HAP-1 (cell line): Measurements from ENCODE around the gene MYBL2.

Experiments
- DNase-seq, 2 experiments: peaks; one replicate each; pipeline ENCODE4 v3.0.0-alpha.2; 2016 to 2020; ENCODE audit warnings: low spot score in 2 of 2
- H3K27me3 ChIP-seq: fragments of 250-450 bp; sonication (Bioruptor Pico); 2 replicates; pipeline ENCODE4 v1.5.1; 2020; ENCODE audit warnings: low read depth, mild to moderate bottlenecking, moderate library complexity
- H3K36me3 ChIP-seq: fragments of 250-450 bp; sonication (Bioruptor Pico); replicated peaks from 2 replicates; pipeline ENCODE4 v1.5.1; 2020; ENCODE audit warnings: mild to moderate bottlenecking
- H3K4me1 ChIP-seq: fragments of 250-450 bp; sonication (Bioruptor Pico); 2 replicates; pipeline ENCODE4 v1.5.1; 2020; ENCODE audit warnings: mild to moderate bottlenecking
- H3K4me3 ChIP-seq: fragments of 250-450 bp; sonication (Bioruptor Pico); 2 replicates; pipeline ENCODE4 v1.5.1; 2020; ENCODE audit warnings: mild to moderate bottlenecking, moderate library complexity
- H3K9me3 ChIP-seq: fragments of 250-450 bp; sonication (Bioruptor Pico); 2 replicates; pipeline ENCODE4 v1.5.1; 2020; ENCODE audit warnings: mild to moderate bottlenecking, moderate library complexity
- in situ Hi-C: fragments of 300-500 bp; cut with MboI; formaldehyde crosslinking; loops from 3 replicates; pipeline ENCODE4 v1.14.3; 2020; ENCODE audit warnings: low sequenced_read_pairs, inconsistent platforms, mixed read lengths

MYBL2 gene

DNA sequence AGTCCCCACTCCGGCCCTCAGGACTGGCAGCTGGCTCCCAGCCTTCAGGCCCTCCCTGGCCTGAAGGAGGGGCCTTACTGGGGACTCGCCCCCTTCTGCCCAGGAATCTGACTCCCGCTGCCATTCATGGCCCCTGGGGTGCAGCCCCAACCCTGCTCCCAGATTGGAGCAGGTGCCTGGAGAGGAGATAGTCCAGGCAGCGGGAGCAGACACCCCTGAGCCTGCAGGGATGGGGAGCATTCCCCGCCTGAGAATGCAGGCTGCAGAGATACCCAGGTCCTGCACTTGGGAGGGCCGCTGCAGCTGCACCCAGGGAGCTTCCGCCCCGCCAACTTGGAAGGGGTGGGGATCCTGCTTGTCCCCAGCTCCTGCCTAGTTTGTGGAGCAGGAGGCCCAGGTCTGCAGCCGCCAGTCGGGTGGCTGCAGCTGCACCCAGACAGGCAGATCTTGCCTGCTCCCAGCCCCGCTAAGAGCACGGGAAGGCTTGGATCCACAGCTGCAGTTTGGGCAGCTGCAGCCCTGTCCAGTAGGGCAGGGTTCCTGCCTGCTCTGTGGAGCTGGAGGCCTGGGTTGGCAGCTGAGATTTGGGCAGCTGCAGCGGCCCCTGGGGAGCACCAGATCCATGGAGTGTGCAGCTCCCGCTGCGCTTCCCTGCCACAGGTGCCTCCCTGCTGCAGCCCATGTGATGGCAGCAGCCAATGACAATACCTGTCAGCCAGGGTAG, 54.7 kb downstream of the MYBL2 start:
- H3K9me3 ChIP-seq: no peaks in the 10 kb centered on the region
- in situ Hi-C loops: no loop called here
- DNase-seq: no peak
- no peaks in the 10 kb centered on the region for H3K27me3 ChIP-seq
- H3K4me3 ChIP-seq: no peak overlapping the region
- H3K36me3 ChIP-seq: peaks cover 7% of the 10 kb centered on the region
- no peaks in the 10 kb centered on the region for H3K4me1 ChIP-seq

DNA sequence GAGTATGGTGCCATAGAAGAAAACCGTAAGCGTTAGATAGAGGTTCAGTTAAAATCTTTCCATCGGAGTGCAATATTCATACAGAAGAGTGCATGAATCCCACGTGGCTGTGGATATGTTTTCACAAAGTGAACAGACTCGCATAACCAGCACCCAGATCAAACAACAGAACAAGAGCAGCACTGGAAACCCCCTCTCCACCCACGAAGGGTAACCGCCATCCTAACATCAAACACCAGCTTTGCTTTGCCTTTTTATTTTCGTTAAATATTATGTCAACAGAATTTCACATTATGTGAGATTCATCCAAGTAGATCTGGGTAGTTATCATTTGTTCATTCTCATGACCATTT, 55.2 kb downstream of the MYBL2 start:
- Histone ChIP-seq H3K4me3 (no peak overlapping the region), H3K4me1 (no peaks in the 10 kb centered on the region), H3K9me3 (no peaks in the 10 kb centered on the region), H3K27me3 (no peaks in the 10 kb centered on the region), H3K36me3 (peaks cover 7% of the 10 kb centered on the region)
- in situ Hi-C loops: no loop called here
- no peak for DNase-seq

DNA sequence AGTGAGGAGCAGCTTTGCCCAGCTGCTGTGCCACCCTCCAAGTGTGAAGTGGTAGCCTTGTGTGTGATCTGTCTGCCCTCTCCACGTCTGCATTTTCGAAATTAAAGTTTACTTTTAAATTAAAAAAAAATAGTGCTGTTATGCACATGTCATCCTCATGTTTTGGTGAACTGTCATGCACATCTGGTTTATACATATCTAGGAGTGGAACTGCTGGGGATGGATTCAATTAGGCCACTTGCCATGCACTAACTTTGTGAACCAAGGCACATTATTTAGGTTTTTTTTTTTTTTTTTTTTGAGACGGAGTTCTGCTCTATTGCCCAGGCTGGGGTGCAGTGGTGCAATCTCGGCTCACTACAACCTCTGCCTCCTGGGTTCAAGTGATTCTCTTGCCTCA, 56.3 kb downstream of the MYBL2 start:
- H3K27me3 ChIP-seq: no peaks in the 10 kb centered on the region
- in situ Hi-C loops: no loop called here
- no peak overlapping the region for H3K4me3 ChIP-seq
- no peaks in the 10 kb centered on the region for H3K36me3 ChIP-seq
- no peaks in the 10 kb centered on the region for H3K9me3 ChIP-seq
- no peak for DNase-seq
- no peaks in the 10 kb centered on the region for H3K4me1 ChIP-seq

DNA sequence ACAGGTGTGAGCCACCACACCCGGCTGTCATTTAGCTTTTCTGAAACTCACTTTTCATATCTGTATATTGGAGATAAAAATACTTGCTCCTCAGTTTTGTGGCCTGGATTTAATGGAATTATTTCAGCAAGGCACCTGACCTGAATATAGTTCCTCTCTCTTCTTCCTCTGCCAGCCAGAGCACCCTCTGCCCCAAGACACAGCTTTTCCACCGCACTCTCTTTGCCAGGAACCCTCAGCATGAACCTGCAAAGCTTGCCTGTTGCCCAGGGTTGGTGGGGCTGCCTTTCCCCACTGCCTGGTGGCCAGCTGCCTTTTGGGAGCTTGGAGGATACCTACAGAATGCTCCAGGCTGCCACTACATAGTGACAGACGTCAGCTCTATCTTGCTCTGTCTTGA, 56.8 kb downstream of the MYBL2 start:
- DNase-seq: no peak
- no peaks in the 10 kb centered on the region for H3K27me3 ChIP-seq
- H3K36me3 ChIP-seq: no peaks in the 10 kb centered on the region
- no peak overlapping the region for H3K4me3 ChIP-seq
- H3K9me3 ChIP-seq: no peaks in the 10 kb centered on the region
- in situ Hi-C loops: no loop called here
- no peaks in the 10 kb centered on the region for H3K4me1 ChIP-seq

DNA sequence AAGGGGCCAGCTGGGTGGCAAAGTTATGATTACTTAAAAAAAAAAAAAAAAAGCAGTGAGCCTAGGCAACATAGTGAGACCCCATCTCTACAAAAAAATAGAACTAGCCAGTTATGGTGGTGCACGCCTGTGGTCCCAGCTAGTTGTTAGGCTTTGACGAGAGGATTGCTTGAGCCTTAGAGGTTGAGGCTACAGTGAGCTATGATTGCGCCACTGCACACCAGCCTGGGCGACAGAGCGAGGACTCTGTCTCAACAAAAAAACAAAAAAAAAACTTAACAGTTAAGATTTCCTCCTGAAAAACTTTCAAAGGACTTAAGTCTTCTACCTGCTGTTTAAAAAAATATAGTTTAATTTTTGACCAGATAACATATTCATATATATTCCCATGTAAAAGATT, 57.5 kb downstream of the MYBL2 start:
- H3K9me3 ChIP-seq: no peaks in the 10 kb centered on the region
- H3K27me3 ChIP-seq: no peaks in the 10 kb centered on the region
- in situ Hi-C loops: no loop called here
- no peaks in the 10 kb centered on the region for H3K36me3 ChIP-seq
- no peak overlapping the region for H3K4me3 ChIP-seq
- no peak for DNase-seq
- no peaks in the 10 kb centered on the region for H3K4me1 ChIP-seq

DNA sequence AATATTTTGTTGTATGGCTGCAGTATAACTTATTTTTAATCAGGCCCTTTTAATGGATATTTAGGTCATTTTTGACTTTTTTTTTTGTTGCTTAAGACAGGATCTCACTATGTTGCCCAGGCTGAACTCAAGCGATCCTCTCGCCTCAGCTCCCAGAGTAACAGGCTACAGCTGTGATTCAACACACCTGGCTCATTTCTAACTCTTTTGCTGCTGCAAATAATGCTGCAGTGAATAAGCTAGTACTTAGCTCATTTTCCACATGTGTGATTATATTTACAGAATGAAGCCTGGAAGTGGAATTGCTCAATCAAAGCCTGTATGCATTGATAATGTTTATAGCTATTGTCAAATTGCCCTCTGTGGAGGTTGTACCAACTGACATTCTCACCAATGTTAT, 58.8 kb downstream of the MYBL2 start:
- no peaks in the 10 kb centered on the region for H3K4me1 ChIP-seq
- DNase-seq: no peak
- in situ Hi-C loops: no loop called here
- no peaks in the 10 kb centered on the region for H3K9me3 ChIP-seq
- H3K27me3 ChIP-seq: no peaks in the 10 kb centered on the region
- no peaks in the 10 kb centered on the region for H3K36me3 ChIP-seq
- H3K4me3 ChIP-seq: no peak overlapping the region

DNA sequence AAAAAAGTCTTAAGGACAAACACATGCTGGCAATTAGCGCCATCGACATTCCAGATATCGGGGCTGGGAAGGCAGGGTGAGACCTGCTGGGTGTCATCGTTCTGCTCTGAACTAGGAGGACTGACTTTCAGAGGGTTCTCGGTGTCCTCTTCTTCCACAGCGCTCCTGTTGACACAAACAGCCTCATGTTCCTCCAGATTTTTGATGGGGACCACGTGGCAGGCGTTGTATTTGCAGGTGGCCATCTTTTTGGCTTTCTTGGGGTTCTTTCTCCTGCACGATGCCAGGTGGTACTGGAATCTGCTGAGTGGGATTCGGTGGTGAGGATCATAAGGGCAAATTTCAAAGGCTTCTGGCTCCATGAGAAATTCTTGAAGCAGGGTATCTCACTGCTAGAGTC, 59.4 kb downstream of the MYBL2 start:
- no peaks in the 10 kb centered on the region for H3K27me3 ChIP-seq
- DNase-seq: no peak
- no peaks in the 10 kb centered on the region for H3K4me1 ChIP-seq
- no peaks in the 10 kb centered on the region for H3K9me3 ChIP-seq
- in situ Hi-C loops: no loop called here
- no peak overlapping the region for H3K4me3 ChIP-seq
- no peaks in the 10 kb centered on the region for H3K36me3 ChIP-seq

DNA sequence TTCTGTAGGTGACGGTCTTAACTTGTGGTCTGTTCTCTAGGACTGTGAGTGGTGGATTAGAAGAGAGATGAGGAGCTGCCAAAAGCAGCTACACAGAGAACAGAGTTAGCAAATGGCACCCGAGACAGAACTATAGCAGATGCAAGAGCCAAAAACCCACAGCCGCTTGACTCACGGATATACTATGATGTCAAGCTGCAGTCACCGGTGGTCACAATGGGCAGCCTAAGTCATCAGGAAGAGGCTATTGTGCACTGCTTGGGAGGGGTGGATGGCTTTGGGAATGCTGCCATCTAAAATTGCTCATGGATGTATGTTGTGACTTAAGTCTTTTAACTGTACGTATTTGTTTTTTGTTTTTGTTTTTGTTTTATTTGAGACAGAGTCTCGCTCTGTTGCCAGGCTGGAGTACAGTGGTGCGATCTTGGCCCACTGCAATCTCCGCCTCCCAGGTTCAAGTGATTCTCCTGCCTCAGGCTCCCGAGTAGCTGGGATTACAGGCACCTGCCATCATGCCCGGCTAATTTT, 60.0 kb downstream of the MYBL2 start, which contains the start of gene GTSF1L:
Gene GTSF1L, minus strand, starts transcription at position 192 of the 528 bp plus-strand sequence. CDS start 308 bp downstream, outside the sequence.
- in situ Hi-C loops: no loop called here
- DNase-seq: no peak

DNA sequence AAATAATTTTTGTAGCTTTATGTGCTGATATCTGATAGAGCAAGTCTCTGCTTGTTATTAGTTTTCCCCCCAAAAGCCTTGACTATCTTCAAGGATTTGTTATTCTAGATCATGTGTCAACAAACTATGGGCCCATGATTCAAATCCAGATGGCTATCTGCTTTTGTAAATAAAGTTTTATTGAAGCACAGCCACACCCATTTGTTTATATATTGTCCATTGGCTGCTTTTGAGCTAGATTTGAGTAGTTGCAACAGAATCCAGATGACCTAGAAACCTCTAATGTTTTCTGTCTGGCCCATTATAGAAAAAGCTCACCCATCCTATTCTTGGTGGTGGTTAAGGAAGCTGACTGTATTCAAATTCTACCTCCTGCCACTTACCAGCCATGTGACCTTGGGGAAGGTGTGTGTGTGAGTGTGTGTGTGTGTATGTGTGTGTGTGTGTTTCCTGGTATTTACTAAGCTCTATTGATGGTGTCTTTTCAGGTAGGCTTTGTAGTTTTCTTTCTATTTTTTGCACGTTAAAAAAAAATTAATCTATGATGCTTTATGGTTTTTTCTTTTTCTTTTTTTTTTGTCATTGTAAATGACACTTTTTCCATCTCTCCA, 61.2 kb downstream of the MYBL2 start:
- in situ Hi-C loops: no loop called here
- DNase-seq: no peak
- H3K4me3 ChIP-seq: no peak overlapping the region
- no peaks in the 10 kb centered on the region for H3K4me1 ChIP-seq
- peaks cover 3% of the 10 kb centered on the region; the same call in 1 of the 2 replicates for H3K27me3 ChIP-seq
- no peaks in the 10 kb centered on the region for H3K36me3 ChIP-seq
- no peaks in the 10 kb centered on the region for H3K9me3 ChIP-seq

More for the DNA sequence above, 60.0 kb downstream of the MYBL2 start, which contains the start of gene GTSF1L:
- H3K36me3 ChIP-seq: no peaks in the 10 kb centered on the region
- no peaks in the 10 kb centered on the region for H3K9me3 ChIP-seq
- H3K4me3 ChIP-seq: no peak within 1 kb of the TSS
- no peaks in the 10 kb centered on the region for H3K4me1 ChIP-seq
- no peaks in the 10 kb centered on the region for H3K27me3 ChIP-seq

DNA sequence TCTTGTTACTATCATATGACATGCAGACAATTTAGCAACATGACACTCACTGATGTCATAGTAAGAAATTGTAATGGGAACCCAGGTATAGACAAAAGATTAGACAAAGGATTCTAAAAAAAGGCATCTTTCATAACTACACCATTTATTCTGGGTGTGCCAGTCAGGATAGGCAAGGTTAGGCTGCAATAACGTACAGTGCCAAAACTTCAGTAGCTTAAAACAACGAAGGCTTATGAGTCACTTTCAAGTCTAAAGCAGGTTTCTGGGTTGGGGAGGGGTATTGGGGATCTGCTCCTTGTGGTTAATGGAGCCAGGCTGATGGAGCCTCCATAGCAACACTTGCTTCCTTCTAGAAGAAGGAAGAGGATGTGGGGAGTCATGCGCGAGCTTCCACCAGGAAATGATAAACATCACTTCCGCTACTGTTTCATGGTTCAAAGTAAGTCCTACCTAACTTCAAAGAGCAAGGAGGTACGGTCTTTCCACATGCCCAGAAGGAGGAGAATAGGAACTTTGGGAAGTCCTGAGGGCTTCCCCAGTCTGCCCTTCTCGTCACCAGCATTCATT, 61.9 kb downstream of the MYBL2 start:
- H3K27me3 ChIP-seq: peaks cover 4% of the 10 kb centered on the region; the same call in 1 of the 2 replicates
- in situ Hi-C loops: no loop called here
- H3K36me3 ChIP-seq: no peaks in the 10 kb centered on the region
- DNase-seq: no peak
- no peaks in the 10 kb centered on the region for H3K9me3 ChIP-seq
- H3K4me1 ChIP-seq: no peaks in the 10 kb centered on the region
- no peak overlapping the region for H3K4me3 ChIP-seq

DNA sequence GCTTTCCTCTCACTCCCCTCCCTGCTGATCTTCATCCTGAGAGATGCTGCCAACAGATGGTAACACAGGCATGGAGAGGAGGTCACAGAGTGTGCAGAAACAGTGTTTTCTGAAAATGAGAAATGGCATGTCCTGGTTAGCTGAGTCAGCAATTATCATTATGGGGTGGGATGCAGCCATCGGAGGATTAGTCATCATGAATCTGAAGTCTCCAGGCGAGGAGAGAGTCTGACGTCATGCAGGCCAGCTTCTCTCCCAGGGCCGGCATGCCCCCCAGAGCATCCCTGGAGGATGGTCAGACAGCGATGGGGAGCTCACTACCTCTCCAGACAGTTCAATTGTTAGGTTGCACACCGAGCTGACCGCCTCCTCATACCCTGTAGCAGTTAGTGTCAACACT, 64.6 kb downstream of the MYBL2 start:
- H3K4me3 ChIP-seq: no peak overlapping the region
- no peak for DNase-seq
- H3K4me1 ChIP-seq: no peaks in the 10 kb centered on the region
- in situ Hi-C loops: no loop called here
- H3K9me3 ChIP-seq: no peaks in the 10 kb centered on the region
- H3K36me3 ChIP-seq: no peaks in the 10 kb centered on the region
- H3K27me3 ChIP-seq: peaks cover 6% of the 10 kb centered on the region; the same call in 1 of the 2 replicates

DNA sequence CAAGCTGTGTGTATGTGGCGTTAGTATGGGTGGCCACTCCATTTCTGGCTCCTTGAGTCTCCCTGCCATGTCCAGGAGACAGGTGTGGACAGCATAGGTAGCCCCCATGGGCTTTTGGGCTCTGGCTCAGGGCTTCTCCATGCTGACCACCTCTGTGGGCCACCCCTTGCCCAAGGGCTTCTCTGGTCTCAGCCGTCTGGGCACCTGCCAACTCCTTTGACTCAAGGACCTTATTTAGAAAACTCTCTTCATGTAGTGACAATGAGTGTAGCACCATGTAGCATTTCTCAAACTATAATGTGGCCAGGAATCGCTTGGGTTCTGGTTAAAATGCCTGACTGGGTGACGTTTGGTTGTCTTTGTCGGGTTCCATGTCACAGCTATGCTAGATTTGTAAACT, 65.0 kb downstream of the MYBL2 start:
- in situ Hi-C loops: no loop called here
- Histone ChIP-seq H3K9me3 (no peaks in the 10 kb centered on the region), H3K27me3 (peaks cover 6% of the 10 kb centered on the region; the same call in 1 of the 2 replicates), H3K4me1 (no peaks in the 10 kb centered on the region), H3K4me3 (no peak overlapping the region), H3K36me3 (no peaks in the 10 kb centered on the region)
- DNase-seq: no peak

DNA sequence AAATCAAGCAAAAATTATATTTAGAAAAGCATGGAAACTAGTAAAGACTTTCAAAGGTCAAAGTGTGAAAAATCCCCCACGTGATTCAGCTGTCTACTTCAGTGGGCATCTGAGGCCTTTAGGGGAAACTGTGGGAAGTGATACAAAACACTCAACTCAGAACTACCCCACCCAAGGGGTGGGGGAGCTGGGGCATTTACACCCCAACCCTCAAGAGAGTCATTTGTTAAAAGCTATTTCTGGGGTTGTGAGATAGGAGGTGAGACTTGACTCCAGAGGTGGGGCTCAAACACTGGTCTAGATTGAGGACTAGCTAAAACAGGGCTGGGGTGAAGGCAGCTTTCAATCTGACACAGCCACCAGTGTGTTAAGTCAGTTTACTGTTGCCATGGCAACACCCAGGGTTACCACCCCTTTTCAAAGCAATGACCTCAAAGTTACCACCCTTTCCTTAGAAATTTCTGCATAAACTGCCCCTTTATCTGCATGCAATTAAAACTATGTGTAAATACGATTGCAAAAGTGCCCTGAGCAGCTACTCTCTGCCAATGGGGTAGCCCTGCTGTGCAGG, 69.8 kb downstream of the MYBL2 start:
- in situ Hi-C loops: no loop called here
- H3K4me3 ChIP-seq: no peak overlapping the region
- no peaks in the 10 kb centered on the region for H3K36me3 ChIP-seq
- H3K4me1 ChIP-seq: no peaks in the 10 kb centered on the region
- no peak for DNase-seq
- H3K27me3 ChIP-seq: peaks cover 6% of the 10 kb centered on the region; the same call in 1 of the 2 replicates
- no peaks in the 10 kb centered on the region; the same call in 1 of the 2 replicates for H3K9me3 ChIP-seq

DNA sequence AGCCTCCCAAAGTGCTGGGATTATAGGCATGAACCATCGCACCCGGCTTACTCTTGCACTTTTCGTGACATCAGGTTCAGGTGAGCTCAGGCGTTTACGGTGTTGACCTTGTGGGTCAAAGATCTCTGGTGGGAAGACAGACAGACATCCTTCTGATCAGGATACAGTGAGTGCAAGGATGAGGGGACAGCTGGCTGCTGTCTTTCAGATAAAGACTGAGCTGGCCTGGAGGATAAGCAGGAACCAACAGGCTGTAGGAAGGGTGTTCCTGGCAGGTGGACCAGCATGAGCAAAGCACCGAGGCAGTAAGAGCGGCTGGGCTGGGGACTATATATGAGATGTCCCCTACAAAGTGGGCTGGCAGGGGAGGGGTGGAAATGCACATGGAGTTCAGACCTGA, 71.0 kb downstream of the MYBL2 start:
- H3K9me3 ChIP-seq: no peaks in the 10 kb centered on the region; the same call in 1 of the 2 replicates
- DNase-seq: no peak
- H3K4me1 ChIP-seq: no peaks in the 10 kb centered on the region
- H3K4me3 ChIP-seq: no peak overlapping the region
- no peaks in the 10 kb centered on the region for H3K36me3 ChIP-seq
- in situ Hi-C loops: no loop called here
- H3K27me3 ChIP-seq: peaks cover 5% of the 10 kb centered on the region; the same call in 1 of the 2 replicates
